NCI-H2029 (cell line): Measurements from ENCODE around the gene PAQR7.

Experiments used
- DNase-seq: peaks from one replicate; lab custom pipeline; 2025; lab: John Stamatoyannopoulos, UW

The PAQR7 gene

GRCh38 chr1:25874209-25874608 lies 1.3 kb downstream of the PAQR7 start:
- no peak for DNase-seq

- DNase-seq = no peak
Measured at GRCh38 chr1:25873120-25873519, 2.4 kb downstream of the PAQR7 start.

- DNase-seq = no peak
Measured at GRCh38 chr1:25872713-25873112, 2.8 kb downstream of the PAQR7 start.

- DNase-seq = peak; percentile 35
Measured at GRCh38 chr1:25871704-25872494, 3.6 kb downstream of the PAQR7 start.

- no peak for DNase-seq
Measured at GRCh38 chr1:25871086-25871703, 4.3 kb downstream of the PAQR7 start.

GRCh38 chr1:25870614-25871013 lies 4.9 kb downstream of the PAQR7 start:
- no peak for DNase-seq

GRCh38 chr1:25869909-25870606 lies 5.5 kb downstream of the PAQR7 start:
- no peak for DNase-seq

- DNase-seq = no peak
Measured at GRCh38 chr1:25867210-25867991, 8.1 kb downstream of the PAQR7 start.

GRCh38 chr1:25866288-25866687 lies 9.2 kb downstream of the PAQR7 start:
- DNase-seq = no peak

- DNase-seq = no peak
Measured at GRCh38 chr1:25864434-25864833, 11.1 kb downstream of the PAQR7 start.

- no peak for DNase-seq
Measured at GRCh38 chr1:25863486-25864262, 11.8 kb downstream of the PAQR7 start.

GRCh38 chr1:25862785-25863485 lies 12.6 kb downstream of the PAQR7 start:
- no peak for DNase-seq

GRCh38 chr1:25861316-25862286 lies 13.9 kb downstream of the PAQR7 start:
- no peak for DNase-seq

- peak; percentile 58 for DNase-seq
Measured at GRCh38 chr1:25858906-25859789, 16.4 kb downstream of the PAQR7 start, which contains the start of gene AUNIP. AUNIP (minus strand) TSS chr1:25859457; CDS start chr1:25859357, 100 bp downstream.

- no peak for DNase-seq
Measured at GRCh38 chr1:25858494-25858893, 17.0 kb downstream of the PAQR7 start.

GRCh38 chr1:25856856-25857255 lies 18.7 kb downstream of the PAQR7 start:
- no peak for DNase-seq

GRCh38 chr1:25854554-25854953 lies 21.0 kb downstream of the PAQR7 start:
- DNase-seq = peak; percentile 75

GRCh38 chr1:25848531-25848930 lies 27.0 kb downstream of the PAQR7 start:
- DNase-seq = no peak
